Stomach (tissue), 4 donors: ENCODE data around the gene MED8.

Source experiments
- EP300 ChIP-seq: sonication (generic); formaldehyde crosslinking; IDR thresholded peaks from one replicate; pipeline ENCODE4 v1.6.1; 2017; ENCODE audit warnings: antibody characterized with exemption
- POLR2A ChIP-seq, 4 donors: fragments of 450-650 bp; IDR thresholded peaks; one replicate each; pipeline ENCODE4 v1.6.1; 2016; ENCODE audit warnings: antibody characterized with exemption in 4 of 4, control low read depth in 2 of 4, mild to moderate bottlenecking in 1 of 4, moderate library complexity in 1 of 4
- POLR2AphosphoS5 ChIP-seq, 3 donors: sonication (generic); formaldehyde crosslinking; IDR thresholded peaks; one replicate each; pipeline ENCODE4 v1.6.1; 2016; ENCODE audit warnings: antibody characterized with exemption in 3 of 3
- TF ChIP-seq, protein P1 (sequence below), 7 experiments: fragments of 450-650 bp in 4 of 7; fragments of 200-600 bp in 3 of 7; sonication (generic) in 3 of 7; IDR thresholded peaks; one replicate each; pipeline ENCODE4 v1.5.1; 2016 to 2019; ENCODE audit warnings: antibody characterized with exemption in 7 of 7, control low read depth in 2 of 7, mild to moderate bottlenecking in 1 of 7

- TF ChIP-seq EP300 (no peak), POLR2A (IDR thresholded peaks at IDR 0.05) (no peak), POLR2AphosphoS5 (IDR thresholded peaks at IDR 0.05) (no peak)
- TF ChIP-seq, protein P1, sequence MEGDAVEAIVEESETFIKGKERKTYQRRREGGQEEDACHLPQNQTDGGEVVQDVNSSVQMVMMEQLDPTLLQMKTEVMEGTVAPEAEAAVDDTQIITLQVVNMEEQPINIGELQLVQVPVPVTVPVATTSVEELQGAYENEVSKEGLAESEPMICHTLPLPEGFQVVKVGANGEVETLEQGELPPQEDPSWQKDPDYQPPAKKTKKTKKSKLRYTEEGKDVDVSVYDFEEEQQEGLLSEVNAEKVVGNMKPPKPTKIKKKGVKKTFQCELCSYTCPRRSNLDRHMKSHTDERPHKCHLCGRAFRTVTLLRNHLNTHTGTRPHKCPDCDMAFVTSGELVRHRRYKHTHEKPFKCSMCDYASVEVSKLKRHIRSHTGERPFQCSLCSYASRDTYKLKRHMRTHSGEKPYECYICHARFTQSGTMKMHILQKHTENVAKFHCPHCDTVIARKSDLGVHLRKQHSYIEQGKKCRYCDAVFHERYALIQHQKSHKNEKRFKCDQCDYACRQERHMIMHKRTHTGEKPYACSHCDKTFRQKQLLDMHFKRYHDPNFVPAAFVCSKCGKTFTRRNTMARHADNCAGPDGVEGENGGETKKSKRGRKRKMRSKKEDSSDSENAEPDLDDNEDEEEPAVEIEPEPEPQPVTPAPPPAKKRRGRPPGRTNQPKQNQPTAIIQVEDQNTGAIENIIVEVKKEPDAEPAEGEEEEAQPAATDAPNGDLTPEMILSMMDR (IDR thresholded peaks at IDR 0.05) = no peak
Observed at GRCh38 chr1:43354471-43354870, 35.1 kb downstream of the MED8 start.
